GM12872 (cell line): Measurements from ENCODE around the gene FBXO15.

Experiments
- TF ChIP-seq, protein P1 (sequence below): IDR thresholded peaks from 3 replicates; pipeline ENCODE4 v1.5.1; 2011; ENCODE audit warnings: low read depth, mild to moderate bottlenecking, low read length, moderate library complexity; ENCODE audit not compliant: insufficient read depth

The FBXO15 gene

DNA sequence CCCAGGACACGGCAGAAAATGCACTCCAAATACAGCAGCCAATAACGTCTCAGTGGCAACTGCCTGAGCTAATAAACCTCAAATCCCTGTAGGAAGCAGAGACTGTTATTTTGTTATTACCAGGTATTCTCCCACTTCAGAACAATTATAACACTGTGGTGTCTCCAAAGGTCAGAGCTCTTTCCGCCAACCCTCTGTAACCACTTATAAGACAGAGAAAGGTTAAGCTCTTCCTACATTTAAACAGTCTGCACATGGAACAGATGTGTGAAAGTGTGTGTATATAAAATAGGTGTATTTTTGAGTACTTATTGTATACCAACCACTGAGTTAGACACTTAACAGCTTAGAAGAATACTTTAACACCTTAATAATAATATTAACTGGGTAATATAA lies 64.1 kb downstream of the FBXO15 start:
- TF ChIP-seq, protein P1, sequence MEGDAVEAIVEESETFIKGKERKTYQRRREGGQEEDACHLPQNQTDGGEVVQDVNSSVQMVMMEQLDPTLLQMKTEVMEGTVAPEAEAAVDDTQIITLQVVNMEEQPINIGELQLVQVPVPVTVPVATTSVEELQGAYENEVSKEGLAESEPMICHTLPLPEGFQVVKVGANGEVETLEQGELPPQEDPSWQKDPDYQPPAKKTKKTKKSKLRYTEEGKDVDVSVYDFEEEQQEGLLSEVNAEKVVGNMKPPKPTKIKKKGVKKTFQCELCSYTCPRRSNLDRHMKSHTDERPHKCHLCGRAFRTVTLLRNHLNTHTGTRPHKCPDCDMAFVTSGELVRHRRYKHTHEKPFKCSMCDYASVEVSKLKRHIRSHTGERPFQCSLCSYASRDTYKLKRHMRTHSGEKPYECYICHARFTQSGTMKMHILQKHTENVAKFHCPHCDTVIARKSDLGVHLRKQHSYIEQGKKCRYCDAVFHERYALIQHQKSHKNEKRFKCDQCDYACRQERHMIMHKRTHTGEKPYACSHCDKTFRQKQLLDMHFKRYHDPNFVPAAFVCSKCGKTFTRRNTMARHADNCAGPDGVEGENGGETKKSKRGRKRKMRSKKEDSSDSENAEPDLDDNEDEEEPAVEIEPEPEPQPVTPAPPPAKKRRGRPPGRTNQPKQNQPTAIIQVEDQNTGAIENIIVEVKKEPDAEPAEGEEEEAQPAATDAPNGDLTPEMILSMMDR = no peak

DNA sequence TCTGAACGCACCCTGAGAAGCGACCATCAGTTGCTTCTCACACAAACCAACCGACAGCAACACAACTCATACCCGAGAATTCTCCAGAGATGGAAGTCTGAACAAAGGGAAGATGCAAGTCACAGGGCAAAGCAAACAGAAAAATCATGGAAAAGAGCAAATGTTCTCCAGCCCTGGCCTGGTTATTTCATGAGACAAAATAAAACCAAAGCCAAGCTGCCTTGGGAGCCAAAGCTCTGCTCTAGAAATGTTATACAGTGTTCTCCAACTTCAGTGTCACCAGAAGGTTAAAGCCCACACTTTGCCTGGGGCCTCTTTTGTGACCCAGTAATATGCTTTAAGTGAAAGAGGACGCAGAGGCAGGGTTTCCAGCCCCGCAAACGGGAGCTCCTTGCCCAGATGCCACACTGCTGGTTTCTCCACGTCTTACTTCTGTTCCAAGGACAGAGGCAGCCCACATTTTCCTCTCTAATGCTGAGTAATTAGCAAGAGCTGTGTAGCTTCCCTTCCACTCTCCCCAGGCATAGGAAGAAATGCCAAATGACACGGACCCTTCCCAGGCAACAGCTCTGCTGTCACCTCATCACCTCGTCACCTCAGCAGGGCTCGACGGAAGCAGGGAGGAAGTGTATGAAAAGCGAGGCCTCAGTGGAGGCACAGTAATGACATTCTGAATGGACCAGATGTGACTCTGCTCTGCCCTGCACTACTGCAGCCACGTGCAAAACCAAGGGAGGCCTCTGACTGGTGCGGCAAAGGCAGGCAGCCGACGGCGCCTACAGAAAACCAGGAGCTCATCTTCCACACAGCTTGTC lies 64.7 kb downstream of the FBXO15 start:
- TF ChIP-seq, protein P1 = no peak

DNA sequence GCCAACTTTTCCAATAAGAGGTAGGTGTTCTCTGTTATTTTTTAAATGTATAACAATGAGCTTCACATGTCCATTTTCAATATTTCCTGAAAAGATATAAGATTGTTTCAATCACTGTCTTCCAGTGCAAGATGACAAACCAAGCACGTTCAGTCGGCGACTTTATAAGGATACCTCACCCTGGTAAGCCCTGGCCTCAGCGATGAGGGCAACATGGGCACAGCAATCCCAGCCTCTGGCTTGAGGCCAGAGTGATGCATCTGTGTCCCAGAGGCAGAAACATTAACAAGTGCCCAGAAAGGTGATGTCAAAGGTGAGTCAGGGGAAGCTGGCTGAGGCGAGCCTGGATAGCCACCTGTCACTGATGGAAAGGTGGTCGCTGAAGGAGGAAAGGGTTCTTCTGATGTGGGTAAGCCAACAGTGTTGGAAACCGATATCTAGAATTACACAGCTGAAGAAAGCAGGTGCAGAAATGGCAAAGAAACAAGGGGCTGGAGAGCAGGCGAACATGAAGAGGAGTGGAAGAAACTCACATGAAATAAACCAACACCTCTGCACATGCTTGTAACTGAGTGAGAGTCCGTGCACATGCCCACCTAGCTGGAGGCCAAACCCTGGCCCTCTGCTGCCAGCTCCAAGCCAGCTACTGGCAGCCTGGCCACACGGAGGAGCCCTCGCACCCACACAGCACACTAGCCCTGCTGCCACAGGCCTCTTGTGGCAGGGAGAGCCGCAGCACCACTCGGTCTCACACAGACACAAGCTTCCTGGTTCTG lies 65.5 kb downstream of the FBXO15 start:
- TF ChIP-seq, protein P1 = peak; percentile 64

DNA sequence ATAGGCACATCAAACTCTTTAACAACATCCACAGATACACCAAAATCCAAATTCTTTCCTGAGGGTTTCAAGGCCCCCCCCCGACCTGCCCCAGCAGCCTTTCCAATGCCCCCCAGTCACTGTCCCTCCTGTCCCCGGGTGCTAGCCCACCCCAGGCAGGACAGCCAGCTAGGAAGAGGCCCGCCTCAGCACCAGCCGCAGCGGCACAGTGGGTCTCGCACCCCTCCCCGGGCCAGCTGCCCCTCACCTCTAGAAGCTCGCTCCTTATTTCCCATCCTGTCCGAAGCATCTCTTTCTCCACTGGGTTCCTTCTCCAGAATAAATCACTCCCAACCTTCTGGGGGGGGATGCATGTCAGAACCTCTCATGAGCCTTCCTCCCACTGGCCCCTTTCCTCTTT lies 69.4 kb downstream of the FBXO15 start:
- TF ChIP-seq, protein P1 = no peak

DNA sequence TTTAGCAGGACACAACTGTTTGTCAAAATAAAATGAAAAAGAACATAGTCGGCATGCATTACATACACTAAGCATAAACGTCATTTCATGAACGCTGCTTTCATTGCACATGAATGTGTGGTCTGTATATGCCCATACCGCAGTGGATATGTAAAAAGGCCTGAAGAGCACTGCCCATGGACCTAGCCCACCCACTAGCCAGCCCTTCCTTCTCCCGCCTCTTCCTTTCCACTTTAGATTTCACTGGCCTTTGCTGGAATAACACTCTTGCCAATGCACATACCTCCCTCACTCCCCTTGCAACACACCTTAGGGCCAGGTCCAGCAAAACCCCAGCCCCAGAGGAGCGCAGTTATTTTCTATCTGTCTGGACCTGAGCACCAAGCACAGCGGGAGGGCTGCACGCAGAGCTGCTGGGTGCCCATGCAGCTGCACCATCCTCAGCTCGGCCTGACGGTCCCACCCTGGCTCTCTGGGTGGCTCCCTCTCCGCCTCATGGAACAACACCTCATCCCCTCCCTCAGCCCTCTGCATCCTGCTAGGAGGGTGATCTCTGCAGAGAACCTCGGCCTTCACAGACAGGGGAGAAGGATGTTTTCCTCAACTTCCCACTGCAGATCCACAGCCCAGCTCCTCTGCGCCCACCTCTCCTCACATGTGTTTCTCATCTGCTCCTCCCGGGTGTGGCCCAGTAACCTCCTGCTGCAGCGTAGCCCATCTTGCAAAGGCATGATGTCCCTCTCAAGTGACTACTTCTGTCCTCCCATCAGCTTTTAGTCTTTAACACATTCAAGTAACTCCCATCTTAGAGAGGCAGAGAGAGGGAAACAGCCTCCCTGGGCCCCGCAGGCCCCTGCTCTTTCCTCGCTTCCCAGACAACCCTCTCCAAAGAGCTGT lies 72.7 kb downstream of the FBXO15 start:
- TF ChIP-seq, protein P1 = no peak

DNA sequence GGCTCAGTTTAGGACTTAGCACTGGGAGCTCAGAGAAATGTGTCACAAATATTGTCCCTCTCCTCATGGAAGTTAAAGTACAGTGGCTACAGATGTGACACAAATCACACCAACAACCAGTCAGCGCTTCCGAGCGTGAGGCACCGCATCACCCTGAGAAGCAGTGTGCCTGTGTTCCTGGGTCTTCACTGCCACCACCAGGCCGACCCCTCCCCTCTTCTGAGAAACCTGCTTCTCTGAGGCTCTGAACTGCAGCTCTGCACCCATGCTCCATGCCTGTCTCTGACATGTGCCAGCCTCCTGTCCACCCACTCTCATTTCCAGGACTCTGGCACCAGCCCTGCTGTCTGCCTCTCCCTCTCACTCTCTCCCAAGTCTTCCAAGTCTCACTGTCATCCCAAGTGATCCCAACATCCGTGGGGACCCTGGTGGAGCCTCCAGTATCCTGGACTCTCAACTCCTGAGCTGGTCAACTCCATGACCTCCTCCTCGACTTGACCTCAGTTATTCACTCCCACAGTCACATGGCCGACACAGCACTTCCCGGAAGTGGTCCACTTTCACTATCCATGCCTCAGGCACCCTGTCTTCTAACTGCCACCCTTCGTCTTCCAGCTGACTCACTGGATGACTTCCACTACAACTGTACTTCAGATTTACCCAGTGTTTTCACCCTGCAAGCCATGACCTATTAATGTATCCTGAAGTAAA lies 73.5 kb downstream of the FBXO15 start:
- TF ChIP-seq, protein P1 = no peak
